CD14-positive monocyte (primary cell): ENCODE data around the gene STK33. TPM values are rescaled to one million over a fixed set of nuclear protein-coding genes. Genes with fewer than 3 reads are reported as not detected.

Experiments used
- DNase-seq, 3 donors: peaks; one replicate each; pipeline ENCODE4 v3.0.0-alpha.2; 2011 to 2022
- H2AFZ ChIP-seq: 2 replicates; pipeline ENCODE4 v1.6.0; 2012; ENCODE audit warnings: mild to moderate bottlenecking, low read depth, low read length, inconsistent platforms; ENCODE audit not compliant: insufficient read depth, poor library complexity, severe bottlenecking
- H3K27ac ChIP-seq, 2 donors: 1 replicate in 1 of 2; 2 replicates in 1 of 2; pipeline ENCODE4 v1.5.1; 2012 to 2013; ENCODE audit warnings: low read length in 2 of 2, control low read depth in 1 of 2, inconsistent platforms in 1 of 2, low read depth in 1 of 2, mild to moderate bottlenecking in 1 of 2
- H3K27me3 ChIP-seq, 2 donors: one replicate each; pipeline versions ENCODE4 v1.6.0 to v1.6.1; 2011 to 2013; ENCODE audit warnings: low read length in 2 of 2; ENCODE audit not compliant: control insufficient read depth in 2 of 2, insufficient read depth in 2 of 2
- H3K36me3 ChIP-seq, 2 donors: replicated peaks in 1 of 2; 1 replicate in 1 of 2; 2 replicates in 1 of 2; pipeline versions ENCODE4 v1.5.1 to v1.6.1; 2012 to 2013; ENCODE audit warnings: low read length in 2 of 2, control low read depth in 1 of 2, inconsistent platforms in 1 of 2, mild to moderate bottlenecking in 1 of 2; ENCODE audit not compliant: insufficient read depth in 2 of 2, control insufficient read depth in 1 of 2
- H3K4me1 ChIP-seq, 2 donors: 1 replicate in 1 of 2; 2 replicates in 1 of 2; pipeline versions ENCODE4 v1.5.1 to v1.6.1; 2012 to 2013; ENCODE audit warnings: low read length in 2 of 2, control low read depth in 1 of 2, inconsistent platforms in 1 of 2, mild to moderate bottlenecking in 1 of 2, moderate library complexity in 1 of 2; ENCODE audit not compliant: insufficient read depth in 2 of 2, control insufficient read depth in 1 of 2
- H3K4me2 ChIP-seq: replicated peaks from 2 replicates; pipeline ENCODE3; 2012; ENCODE audit warnings: low read length, moderate library complexity, mild to moderate bottlenecking; ENCODE audit not compliant: poor library complexity, severe bottlenecking; ENCODE audit errors: extremely low read depth
- H3K4me3 ChIP-seq, 3 experiments: fragments of 200-600 bp in 1 of 3; sonication (generic) in 1 of 3; replicated peaks in 1 of 3; 1 replicate in 2 of 3; 2 replicates in 1 of 3; pipeline ENCODE4 v1.5.1; 2011 to 2013; ENCODE audit warnings: low read length in 3 of 3, mild to moderate bottlenecking in 3 of 3, control low read depth in 2 of 3, low read depth in 2 of 3, inconsistent platforms in 1 of 3, moderate library complexity in 1 of 3
- H3K79me2 ChIP-seq: 2 replicates; pipeline ENCODE4 v1.6.0; 2012; ENCODE audit warnings: mild to moderate bottlenecking, control low read depth, inconsistent platforms, low read length, moderate library complexity; ENCODE audit not compliant: insufficient read depth
- H3K9ac ChIP-seq: 2 replicates; pipeline ENCODE4 v1.6.0; 2017; ENCODE audit warnings: low read length, mild to moderate bottlenecking; ENCODE audit not compliant: insufficient read depth, poor library complexity, severe bottlenecking
- H3K9me3 ChIP-seq, 2 donors: replicated peaks in 1 of 2; 1 replicate in 1 of 2; 2 replicates in 1 of 2; pipeline versions ENCODE4 v1.5.1 to v1.6.1; 2012 to 2013; ENCODE audit warnings: low read length in 2 of 2, control low read depth in 1 of 2; ENCODE audit not compliant: control insufficient read depth in 1 of 2, insufficient read depth in 1 of 2
- H4K20me1 ChIP-seq: 2 replicates; pipeline ENCODE4 v1.6.0; 2012; ENCODE audit warnings: mild to moderate bottlenecking, low read length, control low read depth, moderate library complexity; ENCODE audit not compliant: insufficient read depth
- H3K27ac Mint-ChIP-seq, 7 donors: one replicate each; pipeline ENCODE4 v1.8.0; 2020; ENCODE audit warnings: mild to moderate bottlenecking in 7 of 7, mixed read lengths in 7 of 7, moderate library complexity in 6 of 7, inconsistent platforms in 2 of 7
- H3K27me3 Mint-ChIP-seq, 3 donors: one replicate each; pipeline ENCODE4 v1.8.0; 2021 to 2022; ENCODE audit warnings: low read depth in 3 of 3, mild to moderate bottlenecking in 3 of 3, mixed read lengths in 3 of 3, moderate library complexity in 3 of 3, inconsistent platforms in 1 of 3
- H3K36me3 Mint-ChIP-seq, 2 donors: one replicate each; pipeline ENCODE4 v1.8.0; 2020; ENCODE audit warnings: mixed read lengths in 2 of 2, inconsistent platforms in 1 of 2, mild to moderate bottlenecking in 1 of 2
- H3K4me1 Mint-ChIP-seq: one replicate; pipeline ENCODE4 v1.8.0; 2020; ENCODE audit warnings: mild to moderate bottlenecking, mixed read lengths
- H3K4me3 Mint-ChIP-seq, 2 donors: one replicate each; pipeline ENCODE4 v1.8.0; 2020; ENCODE audit warnings: mild to moderate bottlenecking in 2 of 2, mixed read lengths in 2 of 2, moderate library complexity in 1 of 2
- H3K9me3 Mint-ChIP-seq, 7 donors: one replicate each; pipeline ENCODE4 v1.8.0; 2020 to 2022; ENCODE audit warnings: mixed read lengths in 7 of 7, mild to moderate bottlenecking in 6 of 7, moderate library complexity in 6 of 7, inconsistent platforms in 2 of 7
- WGBS: methylation state at CpG from one replicate; pipeline ENCODE4 v1.1.5; 2013; ENCODE audit warnings: missing lambda C conversion rate; ENCODE audit not compliant: insufficient coverage; 5-methylcytosine and 5-hydroxymethylcytosine counted together
- intact Hi-C, 2 donors: fragments of 100-400 bp; cut with micrococcal nuclease; formaldehyde crosslinking; loops; one replicate each; pipeline versions ENCODE4 v1.15.0 to v1.15.1; 2023
- polyA plus RNA-seq, 3 donors: library from polyadenylated mRNA; depleted of rRNA in 1 of 3; unstranded in 2 of 3; stranded (reverse) in 1 of 3; fragments of 300-500 nt in 2 of 3; fragments of >200 nt in 1 of 3; fragmentation: Illumina TruSeq in 2 of 3; gene quantifications; 1 replicate in 2 of 3; 2 replicates in 1 of 3; pipeline ENCODE4 v1.2.3, GENCODE V29; 2012 to 2021
- TF ChIP-seq, protein P1 (sequence below): fragments of 200-600 bp; IDR thresholded peaks from one replicate; pipeline ENCODE4 v1.8.0; 2022; ENCODE audit warnings: antibody characterized with exemption, mild to moderate bottlenecking

STK33 gene
- polyA plus RNA-seq, 3 donors = not detected

- no peak overlapping the region for H3K9ac ChIP-seq
- no peaks in the 10 kb centered on the region for H3K27me3 ChIP-seq
- no peak overlapping the region for H3K4me3 Mint-ChIP-seq
- no peak overlapping the region for H3K27ac ChIP-seq
- H3K4me1 Mint-ChIP-seq = no peaks in the 10 kb centered on the region
- H3K36me3 ChIP-seq = no peaks in the 10 kb centered on the region
- no peak overlapping the region for H3K4me3 ChIP-seq
- no peaks in the 10 kb centered on the region for H3K36me3 Mint-ChIP-seq
- H3K27ac Mint-ChIP-seq = no peak overlapping the region
- no peak overlapping the region for H2AFZ ChIP-seq
- WGBS = 92% methylated on average over 7 of the region's 10 CpGs
- H4K20me1 ChIP-seq = no peaks in the 10 kb centered on the region
- H3K27me3 Mint-ChIP-seq = peaks cover 0 to 8% (median 1%) of the 10 kb centered on the region in 3 donors
- no peak overlapping the region for H3K4me2 ChIP-seq
- peaks cover 0 to 2% (median 0%) of the 10 kb centered on the region in 7 donors for H3K9me3 Mint-ChIP-seq
- H3K9me3 ChIP-seq = no peaks in the 10 kb centered on the region
- TF ChIP-seq, protein P1, sequence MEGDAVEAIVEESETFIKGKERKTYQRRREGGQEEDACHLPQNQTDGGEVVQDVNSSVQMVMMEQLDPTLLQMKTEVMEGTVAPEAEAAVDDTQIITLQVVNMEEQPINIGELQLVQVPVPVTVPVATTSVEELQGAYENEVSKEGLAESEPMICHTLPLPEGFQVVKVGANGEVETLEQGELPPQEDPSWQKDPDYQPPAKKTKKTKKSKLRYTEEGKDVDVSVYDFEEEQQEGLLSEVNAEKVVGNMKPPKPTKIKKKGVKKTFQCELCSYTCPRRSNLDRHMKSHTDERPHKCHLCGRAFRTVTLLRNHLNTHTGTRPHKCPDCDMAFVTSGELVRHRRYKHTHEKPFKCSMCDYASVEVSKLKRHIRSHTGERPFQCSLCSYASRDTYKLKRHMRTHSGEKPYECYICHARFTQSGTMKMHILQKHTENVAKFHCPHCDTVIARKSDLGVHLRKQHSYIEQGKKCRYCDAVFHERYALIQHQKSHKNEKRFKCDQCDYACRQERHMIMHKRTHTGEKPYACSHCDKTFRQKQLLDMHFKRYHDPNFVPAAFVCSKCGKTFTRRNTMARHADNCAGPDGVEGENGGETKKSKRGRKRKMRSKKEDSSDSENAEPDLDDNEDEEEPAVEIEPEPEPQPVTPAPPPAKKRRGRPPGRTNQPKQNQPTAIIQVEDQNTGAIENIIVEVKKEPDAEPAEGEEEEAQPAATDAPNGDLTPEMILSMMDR = no peak
- intact Hi-C loops = no loop called here
- no peaks in the 10 kb centered on the region for H3K79me2 ChIP-seq
- no peak for DNase-seq
- no peaks in the 10 kb centered on the region for H3K4me1 ChIP-seq
These were observed 220.3 kb downstream of the STK33 start for GRCh38 chr11:8373519-8374432.

DNA sequence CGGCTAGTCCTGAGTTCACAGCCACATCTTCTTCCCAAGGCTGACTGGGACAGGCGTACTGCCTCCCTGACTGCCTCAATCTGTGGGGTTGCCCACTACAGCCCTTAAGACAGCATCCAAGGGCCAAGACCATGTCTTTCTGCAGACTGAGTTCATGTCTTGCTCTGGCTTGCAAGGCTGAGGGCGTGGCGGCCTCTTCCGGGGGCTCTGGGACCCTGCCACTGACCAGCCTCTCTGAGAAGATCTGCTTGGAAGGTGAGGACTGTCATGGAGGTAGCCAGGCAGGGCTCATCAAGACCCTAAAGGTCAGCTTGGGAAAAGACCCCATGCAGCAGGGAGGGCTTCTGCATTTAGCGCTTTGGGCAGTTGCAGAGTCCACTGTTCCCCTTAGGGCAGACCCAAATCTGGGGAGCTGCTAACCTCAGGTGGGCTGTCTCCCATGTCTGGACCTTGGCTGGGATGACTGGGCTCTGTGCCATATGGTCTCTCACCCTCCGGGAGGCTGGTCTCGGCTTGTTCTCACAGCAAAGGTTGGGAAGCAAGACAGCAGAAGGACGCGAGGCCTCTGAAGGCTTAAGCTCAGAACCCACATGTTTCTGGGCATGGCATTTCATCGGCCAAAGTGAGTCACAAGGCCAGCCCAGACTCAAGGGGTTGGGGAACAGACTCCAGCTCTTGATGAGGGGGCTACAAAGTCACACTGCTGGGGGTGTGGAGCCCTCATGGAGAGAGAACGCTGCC is 221.2 kb downstream of the STK33 start:
- H3K36me3 Mint-ChIP-seq = no peaks in the 10 kb centered on the region

More for the DNA sequence above, 221.2 kb downstream of the STK33 start:
- Histone ChIP-seq H4K20me1 (no peaks in the 10 kb centered on the region), H3K4me3 (no peak overlapping the region), H3K27ac (no peak overlapping the region), H2AFZ (no peak overlapping the region), H3K9ac (no peak overlapping the region), H3K79me2 (no peaks in the 10 kb centered on the region), H3K27me3 (no peaks in the 10 kb centered on the region), H3K4me1 (no peaks in the 10 kb centered on the region), H3K4me2 (no peak overlapping the region), H3K9me3 (no peaks in the 10 kb centered on the region), H3K36me3 (no peaks in the 10 kb centered on the region)
- no peak overlapping the region for H3K4me3 Mint-ChIP-seq
- peaks cover 0 to 4% (median 1%) of the 10 kb centered on the region in 3 donors for H3K27me3 Mint-ChIP-seq
- intact Hi-C loops = no loop called here
- DNase-seq = no peak
- TF ChIP-seq, protein P1 = no peak
- no peak overlapping the region for H3K27ac Mint-ChIP-seq
- WGBS = 96% methylated on average over 9 of the region's 12 CpGs
- peaks cover 0 to 2% (median 0%) of the 10 kb centered on the region in 7 donors for H3K9me3 Mint-ChIP-seq
- peaks cover under 1% of the 10 kb centered on the region for H3K4me1 Mint-ChIP-seq
